ENCODE results near the gene REELD1. TPM values are rescaled to one million over a fixed set of nuclear protein-coding genes. Genes with fewer than 3 reads are reported as not detected.

The REELD1 gene
- total RNA-seq, 2 donors from 2014 or later, result 1.1 to 12.8 TPM

GRCh38 chr4:146244496-146244895, 30.2 kb downstream of the REELD1 start:
- 88% methylated on average over 9 of the region's 9 CpGs for WGBS
- TF ChIP-seq POLR2A (IDR thresholded peaks at IDR 0.05) (no peak), POLR2AphosphoS5 (IDR thresholded peaks at IDR 0.05) (no peak)
- TF ChIP-seq, protein P1, sequence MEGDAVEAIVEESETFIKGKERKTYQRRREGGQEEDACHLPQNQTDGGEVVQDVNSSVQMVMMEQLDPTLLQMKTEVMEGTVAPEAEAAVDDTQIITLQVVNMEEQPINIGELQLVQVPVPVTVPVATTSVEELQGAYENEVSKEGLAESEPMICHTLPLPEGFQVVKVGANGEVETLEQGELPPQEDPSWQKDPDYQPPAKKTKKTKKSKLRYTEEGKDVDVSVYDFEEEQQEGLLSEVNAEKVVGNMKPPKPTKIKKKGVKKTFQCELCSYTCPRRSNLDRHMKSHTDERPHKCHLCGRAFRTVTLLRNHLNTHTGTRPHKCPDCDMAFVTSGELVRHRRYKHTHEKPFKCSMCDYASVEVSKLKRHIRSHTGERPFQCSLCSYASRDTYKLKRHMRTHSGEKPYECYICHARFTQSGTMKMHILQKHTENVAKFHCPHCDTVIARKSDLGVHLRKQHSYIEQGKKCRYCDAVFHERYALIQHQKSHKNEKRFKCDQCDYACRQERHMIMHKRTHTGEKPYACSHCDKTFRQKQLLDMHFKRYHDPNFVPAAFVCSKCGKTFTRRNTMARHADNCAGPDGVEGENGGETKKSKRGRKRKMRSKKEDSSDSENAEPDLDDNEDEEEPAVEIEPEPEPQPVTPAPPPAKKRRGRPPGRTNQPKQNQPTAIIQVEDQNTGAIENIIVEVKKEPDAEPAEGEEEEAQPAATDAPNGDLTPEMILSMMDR (IDR thresholded peaks at IDR 0.05), result no peak

GRCh38 chr4:146245246-146245645, 30.9 kb downstream of the REELD1 start:
- H3K36me3 ChIP-seq, result no peaks in the 10 kb centered on the region
- no peaks in the 10 kb centered on the region for H3K27me3 ChIP-seq (replicated peaks; ENCODE audit: insufficient read depth)
- H3K9me3 ChIP-seq, result no peaks in the 10 kb centered on the region
- intact Hi-C loops (cut with DNase I), result no loop called here
- DNase-seq (ENCODE audit: low spot score), result no peak
- H3K4me3 ChIP-seq, result no peak overlapping the region
- WGBS, result 54% methylated on average over 3 of the region's 3 CpGs
- H3K27ac ChIP-seq, result no peak overlapping the region
- H3K4me1 ChIP-seq (replicated peaks), result no peaks in the 10 kb centered on the region
- TF ChIP-seq, protein P1 (IDR thresholded peaks at IDR 0.05), result no peak
- TF ChIP-seq POLR2AphosphoS5 (IDR thresholded peaks at IDR 0.05) (no peak), POLR2A (IDR thresholded peaks at IDR 0.05) (no peak)

More at GRCh38 chr4:146244496-146244895, 30.2 kb downstream of the REELD1 start:
- H3K9me3 ChIP-seq, result no peaks in the 10 kb centered on the region
- no peak for DNase-seq (ENCODE audit: low spot score)
- H3K27me3 ChIP-seq (replicated peaks; ENCODE audit: insufficient read depth), result no peaks in the 10 kb centered on the region
- intact Hi-C loops (cut with DNase I), result no loop called here
- no peaks in the 10 kb centered on the region for H3K36me3 ChIP-seq
- H3K4me1 ChIP-seq (replicated peaks), result no peaks in the 10 kb centered on the region
- no peak overlapping the region for H3K27ac ChIP-seq
- H3K4me3 ChIP-seq, result no peak overlapping the region

DNA sequence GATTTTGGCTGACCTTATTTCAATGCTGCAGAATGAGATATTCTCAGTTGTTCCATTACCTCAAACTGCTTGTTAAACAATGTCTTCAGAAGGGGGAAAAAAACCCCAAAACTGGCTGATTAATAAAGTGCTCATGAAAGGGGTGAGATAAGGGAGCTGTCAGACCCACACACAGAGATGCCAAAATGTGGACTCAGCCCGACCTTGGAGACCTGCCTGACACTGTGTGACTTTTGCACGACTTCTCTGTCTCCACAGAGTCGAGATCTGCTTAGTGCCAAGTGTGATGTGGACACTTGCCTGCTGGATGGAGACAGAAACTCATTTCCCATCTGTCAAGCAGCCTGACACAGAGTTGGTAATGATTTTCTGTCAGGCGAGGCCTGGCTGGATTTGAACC, 31.5 kb downstream of the REELD1 start:
- no peaks in the 10 kb centered on the region for H3K27me3 ChIP-seq (replicated peaks; ENCODE audit: insufficient read depth)
- H3K4me3 ChIP-seq, result no peak overlapping the region
- H3K9me3 ChIP-seq, result no peaks in the 10 kb centered on the region
- 71% methylated on average over 4 of the region's 4 CpGs for WGBS
- TF ChIP-seq POLR2A (IDR thresholded peaks at IDR 0.05), result no peak
- TF ChIP-seq, protein P1 (IDR thresholded peaks at IDR 0.05), result no peak
- TF ChIP-seq POLR2AphosphoS5 (IDR thresholded peaks at IDR 0.05), result no peak
- H3K4me1 ChIP-seq (replicated peaks), result no peaks in the 10 kb centered on the region
- no peak for DNase-seq (ENCODE audit: low spot score)
- no peaks in the 10 kb centered on the region for H3K36me3 ChIP-seq
- H3K27ac ChIP-seq, result no peak overlapping the region
- intact Hi-C loops (cut with DNase I), result no loop called here

DNA sequence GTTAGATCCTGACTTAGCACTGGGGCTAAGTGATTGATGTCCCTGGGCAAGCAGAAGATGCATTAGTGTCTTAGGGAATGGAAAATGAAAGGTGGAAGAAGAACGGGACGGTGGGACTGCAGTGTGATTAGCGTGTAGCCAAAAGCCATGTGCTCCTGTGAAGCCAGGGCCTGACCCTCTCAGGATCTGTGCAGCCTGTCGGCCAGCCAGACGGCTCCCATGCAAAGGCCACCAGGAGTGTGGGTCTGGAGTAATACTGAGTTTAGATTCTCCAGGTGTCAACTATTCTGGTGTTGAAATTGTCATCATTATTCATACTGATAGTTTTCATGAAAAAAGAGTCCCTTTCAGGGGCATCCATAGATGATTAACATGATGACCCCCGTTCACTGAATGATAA, 32.0 kb downstream of the REELD1 start:
- DNase-seq (ENCODE audit: low spot score), result no peak
- intact Hi-C loops (cut with DNase I), result no loop called here
- 89% methylated on average over 6 of the region's 6 CpGs for WGBS
- no peaks in the 10 kb centered on the region for H3K36me3 ChIP-seq
- no peaks in the 10 kb centered on the region for H3K27me3 ChIP-seq (replicated peaks; ENCODE audit: insufficient read depth)
- H3K9me3 ChIP-seq, result no peaks in the 10 kb centered on the region
- no peak overlapping the region for H3K27ac ChIP-seq
- no peak overlapping the region for H3K4me3 ChIP-seq
- H3K4me1 ChIP-seq (replicated peaks), result no peaks in the 10 kb centered on the region
- no peak for TF ChIP-seq POLR2AphosphoS5 (IDR thresholded peaks at IDR 0.05)
- TF ChIP-seq POLR2A (IDR thresholded peaks at IDR 0.05), result no peak
- TF ChIP-seq, protein P1 (IDR thresholded peaks at IDR 0.05), result no peak

GRCh38 chr4:146247356-146247755, 33.0 kb downstream of the REELD1 start:
- 50% methylated on average over 2 of the region's 2 CpGs for WGBS
- H3K27me3 ChIP-seq (replicated peaks; ENCODE audit: insufficient read depth), result no peaks in the 10 kb centered on the region
- no peaks in the 10 kb centered on the region for H3K36me3 ChIP-seq
- no peak overlapping the region for H3K4me3 ChIP-seq
- DNase-seq (ENCODE audit: low spot score), result no peak
- H3K4me1 ChIP-seq (replicated peaks), result no peaks in the 10 kb centered on the region
- TF ChIP-seq, protein P1 (IDR thresholded peaks at IDR 0.05), result no peak
- TF ChIP-seq POLR2AphosphoS5 (IDR thresholded peaks at IDR 0.05), result no peak
- no peak for TF ChIP-seq POLR2A (IDR thresholded peaks at IDR 0.05)
- H3K9me3 ChIP-seq, result no peaks in the 10 kb centered on the region
- no peak overlapping the region for H3K27ac ChIP-seq
- intact Hi-C loops (cut with DNase I), result no loop called here
